HG02642 (cell line): ENCODE results near the gene SLC34A2.
"Not testable (repeated sequence)": the region's sequence is repeated elsewhere in the genome, so short reads cannot be mapped to it uniquely, and the experiment has no call there.

Experiments
- ATAC-seq: cut with Tn5 transposase; IDR thresholded peaks from one replicate; pipeline ENCODE4 v1.9.1; 2021; ENCODE audit warnings: mild to moderate bottlenecking; ENCODE audit not compliant: unreplicated experiment, poor library complexity

The SLC34A2 gene

GRCh38 chr4:25658777-25659176 is 3.1 kb downstream of the SLC34A2 start:
- no peak for ATAC-seq

DNA sequence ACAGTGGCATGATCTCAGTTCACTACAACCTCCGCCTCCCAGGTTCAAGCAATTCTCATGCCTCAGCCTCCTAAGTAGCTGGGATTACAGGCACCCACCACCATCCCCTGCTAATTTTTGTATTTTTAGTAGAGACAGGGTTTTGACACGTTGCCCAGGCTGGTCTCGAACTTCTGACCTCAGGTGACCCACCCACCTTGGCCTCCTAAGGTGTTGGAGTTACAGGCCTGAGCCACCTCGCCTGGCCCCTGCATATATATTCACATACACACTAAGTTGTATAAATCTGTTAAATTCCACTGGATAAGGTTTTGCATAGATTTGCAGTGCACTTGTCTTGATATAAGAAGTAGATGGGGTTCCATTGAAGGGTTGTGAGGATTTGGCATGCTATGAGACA is 5.8 kb downstream of the SLC34A2 start:
- ATAC-seq = not testable (repeated sequence)

GRCh38 chr4:25662306-25662705 is 6.7 kb downstream of the SLC34A2 start:
- ATAC-seq = no peak

- no peak for ATAC-seq
These were observed 8.1 kb downstream of the SLC34A2 start for GRCh38 chr4:25663781-25664180.

- no peak for ATAC-seq
These were observed 10.5 kb downstream of the SLC34A2 start for GRCh38 chr4:25666031-25666630.

DNA sequence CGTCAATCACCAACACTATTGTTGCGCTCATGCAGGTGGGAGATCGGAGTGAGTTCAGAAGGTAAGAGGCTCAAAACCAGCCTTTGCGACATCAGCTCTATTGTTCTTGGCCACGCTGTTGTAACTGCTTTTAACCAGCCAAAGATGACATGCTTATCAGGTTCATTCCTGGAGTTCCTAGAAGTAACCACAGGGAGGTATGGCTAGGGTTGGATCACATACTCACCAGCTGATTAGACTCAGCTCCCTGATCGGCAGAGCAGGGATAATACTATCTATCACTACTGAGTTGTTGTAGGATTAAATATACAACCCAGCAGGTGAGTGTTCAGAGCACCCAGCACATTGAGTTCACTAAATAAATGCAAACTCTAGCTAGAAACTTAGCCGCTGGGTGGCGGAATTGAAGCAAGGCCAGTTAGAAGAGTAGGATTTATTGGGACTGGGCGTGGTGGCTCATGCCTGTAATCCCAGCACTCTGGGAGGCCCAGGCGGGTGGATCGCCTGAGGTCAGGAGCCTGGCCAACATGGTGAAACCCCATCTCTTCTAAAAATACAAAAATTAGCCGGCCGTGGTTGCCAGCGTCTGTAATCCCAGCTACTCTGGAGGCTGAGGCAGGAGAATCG is 12.4 kb downstream of the SLC34A2 start:
- ATAC-seq = no peak

- ATAC-seq = no peak
These were observed 15.3 kb downstream of the SLC34A2 start for GRCh38 chr4:25670991-25671390.

DNA sequence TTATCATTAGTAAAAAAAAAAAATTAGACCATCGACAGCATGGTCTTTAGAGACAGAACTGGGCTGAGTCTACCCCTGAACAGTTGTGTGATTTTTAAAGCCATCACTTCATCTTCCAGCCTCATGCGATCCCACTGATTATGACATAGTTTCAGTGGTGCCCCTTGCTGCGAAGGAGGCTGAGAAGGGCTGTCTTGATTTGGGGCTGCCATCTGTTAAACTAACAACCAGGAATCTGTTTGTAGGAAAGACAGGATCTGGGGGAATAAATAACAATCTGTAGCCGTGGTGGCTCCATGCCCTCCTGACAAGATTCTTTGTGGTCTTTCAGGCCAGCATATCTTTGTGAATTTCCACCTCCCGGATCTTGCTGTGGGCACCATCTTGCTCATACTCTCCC is 17.1 kb downstream of the SLC34A2 start:
- ATAC-seq = no peak

DNA sequence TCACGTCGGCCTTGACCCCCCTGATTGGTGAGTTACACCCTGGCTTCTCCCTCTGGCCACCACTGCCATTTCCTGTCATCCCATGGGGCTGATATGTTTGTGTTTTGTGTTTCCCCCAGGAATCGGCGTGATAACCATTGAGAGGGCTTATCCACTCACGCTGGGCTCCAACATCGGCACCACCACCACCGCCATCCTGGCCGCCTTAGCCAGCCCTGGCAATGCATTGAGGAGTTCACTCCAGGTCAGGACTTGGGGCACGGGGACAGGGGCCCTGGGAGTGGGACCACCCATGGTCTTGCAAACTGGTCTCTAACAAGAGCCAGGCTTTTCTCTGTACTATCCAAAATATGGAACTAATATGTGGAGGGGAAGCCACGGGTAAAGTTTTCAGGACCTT is 18.7 kb downstream of the SLC34A2 start:
- no peak for ATAC-seq

- no peak for ATAC-seq
These were observed 20.6 kb downstream of the SLC34A2 start for GRCh38 chr4:25676221-25676620.

DNA sequence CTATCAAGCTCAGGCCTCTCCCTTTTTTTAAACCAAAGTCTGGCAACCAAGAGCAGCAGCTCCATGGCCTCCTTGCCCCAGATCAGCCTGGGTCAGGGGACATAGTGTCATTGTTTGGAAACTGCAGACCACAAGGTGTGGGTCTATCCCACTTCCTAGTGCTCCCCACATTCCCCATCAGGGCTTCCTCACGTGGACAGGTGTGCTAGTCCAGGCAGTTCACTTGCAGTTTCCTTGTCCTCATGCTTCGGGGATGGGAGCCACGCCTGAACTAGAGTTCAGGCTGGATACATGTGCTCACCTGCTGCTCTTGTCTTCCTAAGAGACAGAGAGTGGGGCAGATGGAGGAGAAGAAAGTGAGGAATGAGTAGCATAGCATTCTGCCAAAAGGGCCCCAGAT is 21.5 kb downstream of the SLC34A2 start:
- no peak for ATAC-seq

- no peak for ATAC-seq
These were observed 22.3 kb downstream of the SLC34A2 start for GRCh38 chr4:25677943-25678342.

- no peak for ATAC-seq
These were observed 32.1 kb downstream of the SLC34A2 start for GRCh38 chr4:25687773-25688172.

GRCh38 chr4:25694466-25694865 is 38.8 kb downstream of the SLC34A2 start:
- no peak for ATAC-seq

DNA sequence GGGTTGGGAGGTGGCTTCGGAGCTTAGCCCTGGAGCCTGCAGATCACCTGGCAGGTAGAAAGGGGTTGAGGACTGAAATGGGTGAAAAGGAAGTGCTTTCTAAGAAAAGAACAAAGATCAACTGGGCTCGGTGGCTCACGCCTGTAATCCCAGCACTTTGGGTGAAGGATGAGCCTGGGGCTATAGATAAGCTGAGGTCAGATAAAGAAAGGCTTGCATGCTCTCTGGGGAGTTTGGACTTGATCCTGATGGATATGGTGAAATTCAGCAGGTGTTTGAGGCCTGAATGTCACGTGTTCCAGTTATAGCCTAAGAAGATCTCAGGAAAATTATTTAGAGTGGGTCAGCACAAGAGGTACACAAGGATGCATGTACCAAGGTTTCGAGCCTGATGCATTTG is 40.8 kb downstream of the SLC34A2 start:
- no peak for ATAC-seq

DNA sequence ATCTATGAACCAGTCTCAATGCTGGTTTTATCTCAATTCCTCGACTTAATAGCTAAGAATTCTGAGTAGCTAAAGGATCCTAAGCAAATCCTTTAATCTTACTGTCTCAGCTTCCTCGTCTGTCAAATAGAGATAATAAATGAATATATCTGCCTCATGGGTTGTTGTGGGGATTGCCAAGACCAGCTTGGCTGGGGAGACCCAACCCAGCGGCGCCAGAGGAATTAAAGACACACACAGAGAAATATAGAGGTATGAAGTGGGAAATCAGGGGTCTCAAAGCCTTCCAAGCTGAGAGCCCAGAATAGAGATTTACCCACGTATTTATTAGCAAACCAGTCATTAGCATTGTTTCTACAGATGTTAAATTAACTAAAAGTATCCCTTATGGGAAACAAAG is 41.9 kb downstream of the SLC34A2 start:
- ATAC-seq = no peak

- no peak for ATAC-seq
These were observed 45.0 kb downstream of the SLC34A2 start for GRCh38 chr4:25700661-25701060.

GRCh38 chr4:25702848-25703247 is 47.2 kb downstream of the SLC34A2 start:
- ATAC-seq = no peak

- ATAC-seq = no peak
These were observed 48.2 kb downstream of the SLC34A2 start for GRCh38 chr4:25703731-25704388.

- ATAC-seq = no peak
These were observed 48.9 kb downstream of the SLC34A2 start for GRCh38 chr4:25704516-25704915.

DNA sequence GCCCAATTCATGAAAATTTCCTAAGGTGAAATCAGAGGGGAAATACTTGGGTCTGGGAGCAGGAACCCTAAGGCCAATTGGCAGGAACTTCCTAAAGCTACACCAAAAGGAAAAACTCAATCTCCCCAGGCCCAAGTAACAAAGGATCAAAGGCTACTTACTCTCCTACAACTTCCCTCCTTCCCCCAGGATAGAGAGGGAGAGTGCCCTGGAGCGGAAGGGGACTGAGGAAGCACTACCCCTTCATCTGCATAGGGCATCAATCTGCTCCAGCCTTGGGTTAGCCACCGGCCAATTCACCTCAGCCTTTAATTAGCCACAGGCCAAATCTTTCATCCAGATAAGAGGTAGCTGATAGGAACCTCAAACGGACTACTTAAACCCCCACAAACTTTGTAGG is 55.0 kb downstream of the SLC34A2 start:
- ATAC-seq = no peak

DNA sequence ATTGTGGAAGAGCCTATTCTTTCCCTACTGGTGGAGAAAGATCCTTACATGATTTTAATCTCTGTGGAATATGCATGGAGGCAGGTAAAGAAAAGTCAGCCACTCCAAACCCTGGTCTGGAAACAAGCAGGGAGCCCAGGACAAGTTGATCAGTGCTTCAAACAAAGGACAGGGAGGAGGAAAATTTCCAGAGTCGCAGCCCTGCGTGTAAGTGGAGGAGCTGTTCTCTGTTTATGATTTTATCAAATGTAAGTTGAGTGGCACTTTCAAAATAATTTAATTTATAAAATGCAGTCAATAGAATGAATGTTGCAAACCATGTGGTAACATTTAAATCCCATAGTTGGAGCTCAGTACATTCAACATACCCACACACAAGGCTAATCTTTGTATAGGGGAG is 57.0 kb downstream of the SLC34A2 start:
- no peak for ATAC-seq
